Epithelial cell of prostate (primary cell): ENCODE data around the gene DNMT3L.
"Not testable (repeated sequence)": the region's sequence is repeated elsewhere in the genome, so short reads cannot be mapped to it uniquely, and the experiment has no call there.

Experiments
- DNase-seq: peaks from one replicate; pipeline ENCODE4 v3.0.0-alpha.2; 2011; ENCODE audit warnings: low read depth, low spot score
- H3K27ac ChIP-seq: fragments of 450-650 bp; 2 replicates; pipeline ENCODE4 v1.5.1; 2017; ENCODE audit warnings: mild to moderate bottlenecking

The DNMT3L gene

GRCh38 chr21:44295646-44296045 is 33.9 kb upstream of the DNMT3L start:
- DNase-seq, result no peak
- H3K27ac ChIP-seq, result no peak overlapping the region

GRCh38 chr21:44295163-44295573 is 33.5 kb upstream of the DNMT3L start:
- H3K27ac ChIP-seq, result no peak overlapping the region
- no peak for DNase-seq

GRCh38 chr21:44294391-44295162 is 32.9 kb upstream of the DNMT3L start:
- DNase-seq, result no peak
- no peak overlapping the region for H3K27ac ChIP-seq

- H3K27ac ChIP-seq, result no peak overlapping the region
- DNase-seq, result no peak
Observed at GRCh38 chr21:44293551-44294231, 32.0 kb upstream of the DNMT3L start.

- DNase-seq, result no peak
- no peak overlapping the region for H3K27ac ChIP-seq
Observed at GRCh38 chr21:44292812-44293195, 31.1 kb upstream of the DNMT3L start.

GRCh38 chr21:44291936-44292811 is 30.5 kb upstream of the DNMT3L start:
- DNase-seq, result no peak
- H3K27ac ChIP-seq, result no peak overlapping the region

- no peak overlapping the region for H3K27ac ChIP-seq
- no peak for DNase-seq
Observed at GRCh38 chr21:44291078-44291935, 29.6 kb upstream of the DNMT3L start.

GRCh38 chr21:44290327-44291077 is 28.8 kb upstream of the DNMT3L start:
- H3K27ac ChIP-seq, result no peak overlapping the region
- no peak for DNase-seq

- DNase-seq, result no peak
- no peak overlapping the region for H3K27ac ChIP-seq
Observed at GRCh38 chr21:44289381-44290010, 27.8 kb upstream of the DNMT3L start.

- H3K27ac ChIP-seq, result no peak overlapping the region
- DNase-seq, result no peak
Observed at GRCh38 chr21:44288251-44289110, 26.8 kb upstream of the DNMT3L start.

- no peak overlapping the region for H3K27ac ChIP-seq
- no peak for DNase-seq
Observed at GRCh38 chr21:44286716-44287632, 25.3 kb upstream of the DNMT3L start.

- DNase-seq, result no peak
Observed at GRCh38 chr21:44286086-44286715, 24.5 kb upstream of the DNMT3L start.

GRCh38 chr21:44285138-44285992 is 23.7 kb upstream of the DNMT3L start, which contains the start of gene AIRE:
AIRE (plus strand) TSS chr21:44285876; CDS start chr21:44286007, 131 bp downstream.
- DNase-seq, result no peak
- no peak within 1 kb of the TSS for H3K27ac ChIP-seq

More at GRCh38 chr21:44286086-44286715, 24.5 kb upstream of the DNMT3L start:
- H3K27ac ChIP-seq, result no peak overlapping the region

- H3K27ac ChIP-seq, result no peak overlapping the region
- no peak for DNase-seq
Observed at GRCh38 chr21:44283948-44284347, 22.3 kb upstream of the DNMT3L start.

GRCh38 chr21:44283211-44283785 is 21.6 kb upstream of the DNMT3L start:
- DNase-seq, result not testable (repeated sequence)

More at GRCh38 chr21:44283211-44283785, 21.6 kb upstream of the DNMT3L start:
- not testable (repeated sequence) for H3K27ac ChIP-seq
